ENCODE results near the gene MIPEP.
"Not testable (repeated sequence)": the region's sequence is repeated elsewhere in the genome, so short reads cannot be mapped to it uniquely, and the experiment has no call there.

The MIPEP gene

DNA sequence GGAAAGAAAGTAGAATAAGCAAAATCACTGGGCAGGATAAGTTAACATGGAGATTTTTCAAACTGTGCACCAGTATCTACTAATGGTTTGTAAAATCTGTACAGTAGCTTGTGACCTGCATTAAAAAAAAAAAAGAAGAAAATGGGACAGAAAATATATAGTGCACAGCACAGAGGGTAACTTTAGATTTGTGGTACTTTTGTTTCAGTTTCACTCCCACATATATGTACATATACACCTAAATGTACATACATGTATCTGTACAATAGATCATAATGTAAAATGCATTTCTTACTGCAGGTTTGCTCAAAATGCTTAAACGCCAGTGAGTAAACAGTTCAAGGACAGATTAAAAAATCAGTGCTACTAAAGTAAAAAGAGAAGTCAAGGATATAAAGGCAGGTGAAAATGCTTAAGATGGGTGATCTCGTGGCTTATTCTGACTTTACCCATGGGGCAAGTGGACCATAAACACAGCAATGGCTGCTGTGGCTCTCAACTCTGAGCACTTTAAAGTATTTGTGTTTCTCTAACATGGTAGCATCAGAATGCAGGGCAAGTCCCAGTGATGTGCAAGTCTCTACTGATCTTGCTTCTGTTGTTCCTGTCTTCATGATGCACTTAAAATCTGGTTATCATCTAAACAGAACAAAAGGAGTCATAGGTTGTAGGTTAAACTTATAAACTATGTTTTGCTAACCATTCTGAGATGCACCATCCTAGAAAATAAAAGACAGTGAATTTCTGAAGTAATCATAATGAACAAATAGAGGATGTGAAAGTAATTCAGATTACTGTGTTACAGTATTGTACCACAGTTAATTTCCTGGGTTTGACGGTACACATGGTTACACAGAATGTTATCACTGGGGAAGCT is 112.3 kb downstream of the MIPEP start:
- no peak for DNase-seq (ENCODE audit: low read depth)

DNA sequence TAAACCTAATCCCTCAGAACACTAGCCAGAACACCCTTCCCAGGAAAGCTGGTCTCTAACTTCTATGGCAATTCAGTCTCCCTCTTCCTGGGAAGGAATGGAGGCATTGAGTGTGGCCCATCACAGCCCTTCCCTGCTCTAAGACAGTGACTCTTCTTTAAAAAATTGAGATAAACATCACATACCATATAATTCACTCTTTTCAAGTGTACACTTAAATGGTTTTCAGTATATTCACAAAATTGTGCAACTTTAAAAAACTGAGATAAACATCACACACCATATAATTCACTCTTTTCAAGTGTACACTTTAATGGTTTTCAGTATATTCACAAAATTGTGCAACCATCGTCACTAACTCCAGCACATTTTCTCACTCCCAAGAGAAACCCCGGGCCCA is 116.5 kb downstream of the MIPEP start:
- DNase-seq (ENCODE audit: low read depth) = peak; percentile 54

DNA sequence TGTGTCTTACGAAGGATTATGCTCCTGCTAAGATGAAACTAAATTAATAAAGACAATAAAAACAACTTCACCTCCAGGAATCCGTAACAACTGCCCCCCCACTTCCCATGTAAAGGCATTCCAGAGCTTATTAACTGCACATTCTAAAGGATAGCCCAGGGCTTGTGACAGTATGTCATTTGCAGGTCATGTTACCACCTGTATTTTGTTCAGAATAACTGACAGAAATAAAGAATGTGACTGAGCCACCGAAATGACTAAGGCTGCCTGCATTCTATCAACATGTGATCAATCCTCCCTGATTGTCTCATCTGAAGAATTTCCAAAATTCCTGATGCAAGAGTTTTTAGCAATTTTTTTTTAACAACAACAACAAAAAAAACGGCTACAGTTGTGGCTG is 117.2 kb downstream of the MIPEP start:
- peak; percentile 48 for DNase-seq (ENCODE audit: low read depth)

DNA sequence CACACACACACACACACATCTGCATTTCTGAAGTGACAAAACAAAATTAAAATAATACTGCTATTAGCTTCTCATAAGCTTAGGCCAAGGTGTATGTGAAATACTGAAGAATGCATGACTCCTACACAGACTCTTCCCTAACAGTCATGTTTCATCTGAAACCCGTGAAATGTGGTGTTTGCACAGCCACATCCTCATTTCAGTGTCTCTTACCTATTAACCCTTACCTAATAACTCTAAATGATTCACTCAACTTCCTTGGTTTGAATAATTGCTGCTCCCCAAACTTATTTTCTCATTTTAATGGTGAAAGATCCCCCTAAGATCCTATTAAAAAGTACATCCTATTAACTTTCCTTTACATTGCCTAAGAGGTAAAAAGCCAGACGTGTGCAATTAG is 117.6 kb downstream of the MIPEP start:
- peak; percentile 84 for DNase-seq (ENCODE audit: low read depth)

DNA sequence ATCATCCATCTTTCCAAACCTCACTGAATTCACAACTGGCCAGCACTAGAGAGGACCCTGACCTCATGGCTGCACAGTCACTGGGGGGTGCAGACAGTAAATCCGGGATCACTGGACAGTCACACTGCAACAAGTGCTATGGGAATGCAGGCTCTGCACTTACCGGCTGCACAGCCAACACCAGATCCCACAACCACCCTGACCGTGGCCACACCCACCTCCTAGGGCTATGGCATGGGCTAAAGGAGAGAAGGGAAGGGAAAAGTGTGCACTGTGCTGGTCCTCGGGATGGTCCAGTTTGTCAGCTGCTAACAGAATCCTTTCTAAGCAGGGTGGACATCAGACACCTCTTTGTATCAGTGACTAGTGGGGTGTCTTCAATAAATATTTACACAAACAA is 118.2 kb downstream of the MIPEP start:
- DNase-seq (ENCODE audit: low read depth) = no peak

DNA sequence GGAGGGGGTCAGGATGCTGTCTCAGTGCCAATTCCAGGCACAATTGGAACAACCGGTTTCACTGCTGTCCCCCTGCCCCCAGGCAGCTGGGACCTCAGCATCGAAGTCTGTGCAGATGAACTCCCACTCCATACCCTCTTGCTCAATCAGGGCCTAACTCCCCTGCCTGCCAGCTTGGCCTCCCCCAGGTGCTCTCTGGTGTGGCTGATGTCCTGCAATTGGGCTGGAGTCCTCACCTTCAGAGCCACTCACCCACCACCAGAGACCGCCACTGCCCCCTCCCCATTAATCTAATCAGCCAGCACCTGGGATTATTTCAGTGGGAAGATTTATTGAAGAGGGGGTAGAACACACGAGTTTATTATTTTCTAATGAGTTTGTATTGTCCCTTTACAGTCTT is 118.8 kb downstream of the MIPEP start:
- DNase-seq (ENCODE audit: low read depth) = no peak

DNA sequence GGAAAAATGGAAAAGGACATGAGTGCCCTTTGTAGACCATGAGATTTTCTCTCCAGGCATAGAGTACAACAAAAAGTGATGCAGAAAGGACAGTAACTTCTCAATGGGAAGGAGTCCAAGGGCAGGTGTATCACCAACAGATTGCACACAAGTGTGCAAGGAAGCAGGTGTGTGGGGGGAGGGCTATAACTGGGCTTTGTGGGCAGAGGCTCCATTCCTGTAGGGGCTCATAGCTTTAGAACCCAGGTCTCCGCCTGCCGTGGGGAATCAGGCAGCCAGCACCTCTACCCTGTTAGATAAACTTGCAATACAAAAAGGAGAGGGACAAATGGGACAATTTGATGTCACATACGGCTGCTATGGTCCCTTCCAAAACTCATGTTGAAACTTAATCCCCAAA is 119.8 kb downstream of the MIPEP start:
- no peak for DNase-seq (ENCODE audit: low read depth)

DNA sequence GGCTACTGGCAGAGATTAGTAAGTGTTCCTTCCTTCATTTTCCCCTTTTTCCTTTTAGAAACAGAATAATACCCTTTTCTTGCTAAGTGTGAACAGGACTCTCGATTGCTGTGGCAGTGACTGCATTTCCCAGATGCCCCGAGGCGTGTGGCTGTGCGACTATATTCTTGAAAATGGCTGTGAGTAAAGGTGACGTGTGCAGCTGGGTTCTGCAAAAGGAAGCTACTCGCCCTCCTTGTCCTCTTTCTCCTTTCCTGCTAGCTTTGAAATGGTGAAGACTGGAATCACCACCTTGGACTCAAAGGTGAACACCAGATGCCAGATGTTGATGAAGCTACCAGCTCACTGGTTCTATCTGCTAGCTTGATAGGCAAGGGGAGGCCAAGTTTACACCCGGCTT is 121.4 kb downstream of the MIPEP start:
- no peak for DNase-seq (ENCODE audit: low read depth)

DNA sequence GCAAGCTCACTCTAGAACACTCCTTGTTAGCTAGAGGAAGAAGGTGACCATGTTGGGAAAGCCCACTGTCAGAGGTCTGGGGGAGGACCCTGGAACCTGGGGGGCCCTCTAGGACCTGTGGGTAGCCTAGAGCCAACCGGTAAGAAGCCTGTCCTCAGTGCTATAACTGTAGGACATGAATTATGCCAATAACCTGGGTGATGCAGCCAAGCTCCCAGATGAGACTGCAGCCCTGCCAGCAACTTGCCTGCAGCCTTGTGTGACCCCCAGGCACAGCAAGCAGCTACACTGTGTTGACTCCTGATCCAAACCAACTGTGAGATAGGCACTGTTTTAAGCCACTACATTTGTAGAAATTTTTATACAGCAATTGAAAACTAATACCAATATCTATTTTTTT is 122.3 kb downstream of the MIPEP start:
- no peak for DNase-seq (ENCODE audit: low read depth)

DNA sequence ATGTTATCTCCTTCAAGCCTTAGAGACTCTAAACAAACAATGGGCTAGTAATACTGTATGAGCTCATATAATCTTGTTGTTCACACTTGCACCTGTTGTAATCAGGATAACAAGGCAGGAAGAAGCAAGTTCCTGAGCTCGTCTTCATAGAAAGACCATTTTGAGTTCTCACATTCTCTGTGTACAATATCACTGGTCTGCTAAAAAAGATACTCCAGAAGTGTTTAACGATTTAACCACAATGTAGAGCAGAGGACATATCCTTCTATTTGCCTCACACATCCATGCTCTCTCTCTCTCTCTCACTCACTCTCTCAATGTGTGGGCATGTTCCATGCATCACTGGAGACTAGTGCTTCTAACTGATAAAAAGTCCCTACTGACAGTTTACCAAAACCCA is 122.9 kb downstream of the MIPEP start:
- DNase-seq (ENCODE audit: low read depth) = no peak

DNA sequence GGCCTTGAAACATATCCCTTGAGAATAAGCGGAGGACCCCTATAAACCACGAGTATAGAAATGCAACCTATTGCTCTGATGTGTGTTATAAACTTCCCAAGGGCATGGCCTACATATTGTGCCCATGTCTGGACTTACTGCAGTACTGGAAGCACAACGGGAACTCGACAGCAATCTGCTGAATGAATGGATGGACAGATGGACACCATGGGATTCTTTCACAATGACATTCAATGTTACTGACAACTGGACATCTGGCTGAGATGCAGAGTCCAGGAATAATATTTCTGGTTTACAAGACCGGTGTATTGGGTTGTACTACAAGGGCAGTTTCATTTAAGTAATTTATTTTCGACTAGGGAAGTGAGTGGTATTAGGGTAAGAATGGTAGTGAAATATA is 123.7 kb downstream of the MIPEP start:
- DNase-seq (ENCODE audit: low read depth) = no peak

DNA sequence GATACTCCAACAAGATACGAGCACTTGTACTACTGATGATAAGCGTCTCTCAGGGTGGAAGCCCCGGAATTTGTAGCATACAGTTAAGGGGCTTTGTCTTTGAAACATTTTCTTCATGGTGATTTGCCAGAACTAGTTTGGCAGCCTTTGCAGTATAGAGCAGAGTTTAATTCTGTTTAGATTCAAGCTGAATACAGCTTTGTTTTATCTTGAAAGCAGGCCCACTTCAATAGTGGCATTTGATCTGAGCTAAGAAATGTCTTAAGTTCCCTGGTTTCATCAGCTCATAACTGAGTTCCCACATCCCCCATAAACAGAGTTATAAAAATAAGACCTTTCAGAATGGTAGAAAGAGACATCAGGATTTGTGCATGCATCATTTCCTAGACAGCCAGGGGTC is 125.9 kb downstream of the MIPEP start:
- no peak for DNase-seq (ENCODE audit: low read depth)

DNA sequence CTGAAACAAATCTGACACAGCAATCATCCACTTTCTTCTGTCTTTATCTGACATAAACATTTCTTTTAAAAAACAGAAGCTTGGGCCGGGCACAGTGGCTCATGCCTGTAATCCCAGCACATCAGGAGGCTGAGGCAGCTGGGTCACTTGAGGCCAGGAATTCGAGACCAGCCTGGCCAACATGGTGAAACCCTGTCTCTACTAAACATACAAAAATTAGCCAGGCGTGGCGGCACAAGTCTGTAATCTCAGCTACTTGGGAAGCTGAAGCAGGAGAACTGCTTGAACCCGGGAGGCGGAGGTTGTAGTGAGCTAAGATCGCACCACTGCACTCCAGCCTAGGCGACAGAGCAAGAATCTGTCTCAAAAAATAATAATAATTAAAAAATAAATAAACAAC is 127.4 kb downstream of the MIPEP start:
- not testable (repeated sequence) for DNase-seq (ENCODE audit: low read depth)

DNA sequence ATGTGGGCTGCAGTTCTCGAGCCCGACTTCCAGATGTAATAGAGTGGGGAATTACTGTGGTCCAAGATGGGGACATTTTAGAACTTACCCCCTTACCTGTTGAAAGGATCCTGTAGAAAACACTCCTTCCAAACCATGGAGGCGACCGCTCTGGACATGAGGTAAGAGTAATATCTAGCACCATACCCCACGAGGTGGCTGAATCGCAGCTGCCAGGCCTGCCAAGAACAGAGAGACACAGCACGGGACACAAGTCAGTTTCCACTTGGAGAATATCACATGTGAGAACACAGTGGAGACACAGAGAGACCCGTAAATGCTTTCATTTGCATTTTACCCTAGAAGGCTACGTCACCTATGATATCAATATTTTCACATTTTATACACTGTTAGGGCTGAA is 129.2 kb downstream of the MIPEP start:
- DNase-seq (ENCODE audit: low read depth) = no peak

DNA sequence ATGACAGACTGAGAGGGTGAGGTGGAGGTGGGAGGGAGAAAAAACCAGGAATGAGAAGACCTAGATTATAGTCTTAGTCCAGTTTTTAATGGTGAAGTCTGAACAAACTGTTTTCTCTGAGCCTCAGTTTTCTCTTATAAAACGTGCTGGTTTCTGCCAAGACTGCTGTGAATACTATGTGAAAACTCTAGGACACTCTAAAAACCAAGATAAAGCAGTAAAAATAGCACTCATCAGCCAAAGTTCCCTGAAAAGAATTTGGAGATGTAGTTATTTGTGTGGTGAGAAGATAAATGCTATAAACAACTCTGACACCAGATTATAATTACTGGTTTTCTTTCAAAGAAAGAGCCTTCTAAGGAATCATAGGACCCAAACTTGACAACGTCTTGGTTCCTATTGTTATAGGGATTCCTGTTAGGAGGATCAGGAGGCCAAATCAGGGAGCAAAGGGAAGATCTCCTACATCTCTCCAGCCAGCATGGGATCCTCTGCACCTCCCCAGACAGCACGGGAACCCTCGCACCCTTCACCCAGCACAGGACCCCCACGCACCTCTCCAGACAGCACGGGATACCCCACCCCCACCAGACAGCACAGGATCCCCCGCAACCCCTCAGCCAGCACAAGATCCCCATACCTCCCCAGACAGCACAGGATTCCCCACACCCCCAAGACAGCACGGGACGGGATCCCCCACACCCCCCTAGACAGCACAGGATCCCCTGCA is 130.2 kb downstream of the MIPEP start:
- peak; percentile 67 for DNase-seq (ENCODE audit: low read depth)

DNA sequence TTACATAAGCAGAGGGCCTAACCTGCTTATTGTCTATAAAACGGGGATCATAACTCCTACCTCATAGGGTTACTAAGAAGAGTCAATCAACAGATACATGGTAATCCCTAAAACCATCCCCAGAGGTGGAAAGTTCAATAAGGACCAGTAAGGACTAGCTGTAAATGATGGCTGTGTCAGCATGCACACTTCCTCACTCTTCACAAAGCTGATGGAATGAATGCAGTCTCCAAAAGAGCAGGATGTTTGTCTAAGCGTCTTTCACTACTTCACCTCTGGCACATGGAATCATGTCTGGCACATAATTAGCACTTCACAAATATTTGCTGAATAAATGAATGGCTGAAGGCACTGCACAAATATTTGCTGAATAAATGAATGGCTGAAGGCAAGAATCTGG is 134.2 kb downstream of the MIPEP start:
- DNase-seq (ENCODE audit: low read depth) = no peak

DNA sequence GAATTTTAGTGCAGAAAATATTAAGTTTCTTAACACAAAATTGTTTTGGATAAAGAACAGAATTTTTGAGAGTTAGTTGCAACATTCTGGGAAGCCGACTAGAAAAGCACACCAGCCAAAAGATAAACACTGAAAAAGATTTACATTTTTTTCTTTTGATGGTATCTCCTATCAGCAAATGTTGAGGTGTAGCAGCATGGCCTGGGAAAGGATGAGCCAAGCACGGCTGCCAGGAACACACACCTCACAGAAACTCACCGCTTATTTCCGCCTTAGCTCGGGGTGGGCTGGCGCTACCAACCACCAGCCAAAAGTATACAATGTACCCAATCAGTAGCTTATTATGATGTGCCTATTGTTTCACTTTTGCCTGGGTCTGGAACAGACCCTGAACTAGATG is 134.7 kb downstream of the MIPEP start:
- DNase-seq (ENCODE audit: low read depth) = peak; percentile 87

DNA sequence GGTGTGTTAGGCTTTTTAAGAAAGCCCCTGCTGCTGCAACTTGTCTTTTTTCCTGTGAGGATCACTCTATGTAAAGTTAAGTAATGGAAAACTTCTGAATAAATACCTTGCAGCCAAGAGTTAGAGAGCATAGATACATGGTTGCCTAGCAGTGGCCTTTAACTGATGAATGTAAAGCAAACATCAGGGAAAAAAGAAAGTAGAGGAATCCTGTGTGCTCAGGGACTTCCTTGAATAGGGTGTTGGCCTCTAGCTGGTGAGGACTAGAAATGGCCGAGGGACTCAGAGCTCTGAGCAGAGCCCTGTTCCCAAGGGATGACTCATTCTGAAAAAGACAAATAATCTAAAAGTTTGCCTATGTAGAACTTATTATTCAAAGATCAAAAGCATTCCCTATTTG is 135.7 kb downstream of the MIPEP start:
- DNase-seq (ENCODE audit: low read depth) = peak; percentile 32

DNA sequence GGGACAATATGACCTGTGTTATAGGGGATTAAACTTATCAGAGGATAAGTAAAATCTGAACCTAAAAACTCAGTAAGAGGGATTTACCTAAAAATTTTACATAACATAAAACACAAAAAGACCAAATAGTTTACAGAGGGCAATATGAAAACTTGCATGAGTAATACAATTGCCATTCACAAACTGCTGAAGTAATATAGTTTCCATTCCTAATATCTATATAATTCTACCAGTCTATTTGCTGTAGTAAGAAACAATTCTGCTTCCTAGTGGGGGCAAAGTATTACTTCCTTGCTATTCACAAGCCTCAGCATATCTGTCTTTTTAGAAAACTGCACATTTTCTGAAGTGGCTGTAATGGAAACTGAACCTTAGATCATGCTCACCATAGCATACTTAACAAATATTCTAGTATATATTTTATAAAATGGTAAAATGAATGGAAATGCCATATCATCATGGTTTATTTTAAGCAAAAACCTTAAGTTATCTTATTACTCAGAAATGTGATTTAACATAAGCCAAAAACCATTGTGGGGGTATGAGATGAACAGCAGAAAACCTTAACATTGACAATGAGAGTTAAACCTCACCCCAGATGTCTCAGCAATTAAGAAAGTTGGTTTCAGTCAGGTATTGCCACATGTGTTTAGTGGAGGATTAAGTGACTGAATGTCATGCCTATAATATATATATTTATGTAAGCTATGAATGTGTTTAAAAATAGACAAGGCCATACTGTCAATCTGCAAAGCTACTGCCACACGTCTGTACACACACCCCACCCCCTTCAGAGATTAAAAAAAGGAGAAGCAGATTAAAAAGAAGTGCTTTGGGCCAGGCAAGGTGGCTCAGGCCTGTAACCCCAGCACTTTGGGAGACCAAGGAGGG is 136.8 kb downstream of the MIPEP start:
- no peak for DNase-seq (ENCODE audit: low read depth)

DNA sequence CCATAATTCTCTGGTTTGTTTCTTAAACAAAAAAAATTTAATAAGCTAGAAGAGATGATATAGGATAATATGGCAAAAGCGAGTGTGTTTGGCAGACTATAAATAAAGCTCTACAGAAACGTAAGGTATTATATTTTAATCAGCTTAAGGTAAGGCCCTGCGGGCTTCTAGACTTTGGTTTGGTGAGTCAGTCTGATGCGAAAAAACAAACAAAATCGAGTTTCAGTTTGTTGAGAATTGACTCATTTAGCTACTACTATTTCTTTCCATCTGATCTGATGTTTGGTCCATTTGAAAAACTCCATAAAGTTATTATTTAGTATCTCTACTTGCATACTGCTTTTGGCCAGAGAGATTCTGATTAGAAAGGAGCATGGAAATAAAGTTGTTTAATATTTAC is 138.0 kb downstream of the MIPEP start:
- peak; percentile 42 for DNase-seq (ENCODE audit: low read depth)

DNA sequence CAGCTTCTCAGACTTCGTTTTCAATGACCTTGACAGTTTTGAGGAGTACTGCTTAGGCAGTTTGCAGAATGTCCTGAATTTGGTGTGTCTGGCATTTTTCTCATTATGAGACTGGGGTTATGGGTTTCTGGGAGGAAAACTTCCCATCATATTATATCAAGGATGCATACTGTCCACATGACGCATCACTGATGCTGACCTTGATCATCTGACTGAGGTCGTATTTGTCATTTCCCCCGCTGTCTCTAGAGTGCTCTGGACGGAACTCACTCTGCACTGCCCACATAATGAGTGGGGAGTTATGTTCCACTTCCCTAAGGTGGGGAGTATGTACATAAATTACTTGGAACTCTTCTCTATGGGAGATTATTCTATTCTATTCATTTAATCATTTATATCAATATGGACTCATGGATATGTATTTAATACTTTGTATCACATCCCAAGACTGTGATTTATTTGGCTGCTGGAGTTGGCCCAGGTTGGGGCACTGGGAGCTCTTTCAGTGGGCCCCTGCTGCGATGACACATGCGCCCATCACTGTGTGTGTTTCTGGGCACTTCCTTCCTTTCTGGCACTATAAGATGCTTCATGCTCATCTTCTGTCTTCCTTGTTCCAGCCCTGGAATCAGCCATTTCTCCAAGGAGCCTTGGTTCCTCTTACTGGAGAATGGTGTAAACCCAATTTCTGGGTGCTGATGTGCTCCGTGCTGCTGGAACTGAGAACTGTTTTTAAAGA is 138.6 kb downstream of the MIPEP start:
- peak; percentile 92 for DNase-seq (ENCODE audit: low read depth)
